ENCODE results near the gene SMYD5. TPM values are rescaled to one million over a fixed set of nuclear protein-coding genes. Genes with fewer than 3 reads are reported as not detected.
"Not testable (repeated sequence)": the region's sequence is repeated elsewhere in the genome, so short reads cannot be mapped to it uniquely, and the experiment has no call there.

Gene SMYD5
- total RNA-seq, 2 experiments from 2014 or later = 16.6 to 21.3 TPM

- H3K27me3 Mint-ChIP-seq (ENCODE audit: low read depth); H3K4me1 Mint-ChIP-seq (ENCODE audit: low read depth); CTCF ChIA-PET; H3K27ac Mint-ChIP-seq; ATAC-seq; H3K4me3 Mint-ChIP-seq; H3K9me3 Mint-ChIP-seq (ENCODE audit: insufficient read depth); DNase-seq; POLR2A ChIA-PET: not testable (repeated sequence)
- H3K36me3 Mint-ChIP-seq (ENCODE audit: low read depth) = peaks cover 21% of the 10 kb centered on the region
These were observed 48.8 kb downstream of the SMYD5 start for GRCh38 chr2:73262691-73263429.

GRCh38 chr2:73263540-73264331 lies 49.7 kb downstream of the SMYD5 start:
- H3K36me3 Mint-ChIP-seq (ENCODE audit: low read depth) = peaks cover 29% of the 10 kb centered on the region
- DNase-seq (no peak), ATAC-seq (no peak)
- ChIA-PET CTCF (no interaction called here), POLR2A (no interaction called here)
- H3K9me3 Mint-ChIP-seq (ENCODE audit: insufficient read depth) = no peaks in the 10 kb centered on the region
- no peaks in the 10 kb centered on the region for H3K27me3 Mint-ChIP-seq (ENCODE audit: low read depth)
- H3K4me3 Mint-ChIP-seq = no peak overlapping the region
- peaks cover 14% of the 10 kb centered on the region for H3K4me1 Mint-ChIP-seq (ENCODE audit: low read depth)
- H3K27ac Mint-ChIP-seq = no peak overlapping the region

GRCh38 chr2:73264332-73264606 lies 50.2 kb downstream of the SMYD5 start:
- ATAC-seq (no peak), DNase-seq (no peak)
- Mint-ChIP-seq H3K4me3 (no peak overlapping the region), H3K9me3 (ENCODE audit: insufficient read depth) (no peaks in the 10 kb centered on the region), H3K4me1 (ENCODE audit: low read depth) (peaks cover 14% of the 10 kb centered on the region), H3K27me3 (ENCODE audit: low read depth) (no peaks in the 10 kb centered on the region), H3K27ac (no peak overlapping the region), H3K36me3 (ENCODE audit: low read depth) (peaks cover 25% of the 10 kb centered on the region)
- ChIA-PET CTCF (no interaction called here), POLR2A (no interaction called here)

- DNase-seq = no peak
- Mint-ChIP-seq H3K4me1 (ENCODE audit: low read depth) (peaks cover 13% of the 10 kb centered on the region), H3K27ac (no peak overlapping the region), H3K9me3 (ENCODE audit: insufficient read depth) (no peaks in the 10 kb centered on the region), H3K36me3 (ENCODE audit: low read depth) (peaks cover 20% of the 10 kb centered on the region), H3K4me3 (no peak overlapping the region), H3K27me3 (ENCODE audit: low read depth) (no peaks in the 10 kb centered on the region)
- CTCF ChIA-PET = no interaction called here
- ATAC-seq = no peak
- POLR2A ChIA-PET = no interaction called here
These were observed 50.7 kb downstream of the SMYD5 start for GRCh38 chr2:73264783-73265182.

- no peak for ATAC-seq
- Mint-ChIP-seq H3K4me3 (no peak overlapping the region), H3K27me3 (ENCODE audit: low read depth) (no peaks in the 10 kb centered on the region), H3K36me3 (ENCODE audit: low read depth) (peaks cover 20% of the 10 kb centered on the region), H3K27ac (no peak overlapping the region), H3K9me3 (ENCODE audit: insufficient read depth) (no peaks in the 10 kb centered on the region), H3K4me1 (ENCODE audit: low read depth) (peaks cover 18% of the 10 kb centered on the region)
- POLR2A ChIA-PET = no interaction called here
- CTCF ChIA-PET = no interaction called here
- no peak for DNase-seq
These were observed 51.4 kb downstream of the SMYD5 start for GRCh38 chr2:73265298-73266060.

GRCh38 chr2:73266061-73266901 lies 52.2 kb downstream of the SMYD5 start:
- Mint-ChIP-seq H3K9me3 (ENCODE audit: insufficient read depth) (no peaks in the 10 kb centered on the region), H3K36me3 (ENCODE audit: low read depth) (peaks cover 27% of the 10 kb centered on the region), H3K4me1 (ENCODE audit: low read depth) (peaks cover 20% of the 10 kb centered on the region), H3K27ac (no peak overlapping the region), H3K4me3 (no peak overlapping the region), H3K27me3 (ENCODE audit: low read depth) (no peaks in the 10 kb centered on the region)
- no peak for ATAC-seq
- no peak for DNase-seq
- POLR2A ChIA-PET = no interaction called here
- CTCF ChIA-PET = no interaction called here

- no peak overlapping the region for H3K27ac Mint-ChIP-seq
- H3K9me3 Mint-ChIP-seq (ENCODE audit: insufficient read depth) = no peaks in the 10 kb centered on the region
- POLR2A ChIA-PET = interaction anchor here (1.6 kb wide), 1 partner anchor 119 kb away, joined by 4 read pairs; the partner anchor contains the start of gene ALMS1
- CTCF ChIA-PET = no interaction called here
- H3K27me3 Mint-ChIP-seq (ENCODE audit: low read depth) = no peaks in the 10 kb centered on the region
- DNase-seq (no peak), ATAC-seq (no peak)
- H3K4me3 Mint-ChIP-seq = no peak overlapping the region
- H3K4me1 Mint-ChIP-seq (ENCODE audit: low read depth) = peaks cover 20% of the 10 kb centered on the region
- H3K36me3 Mint-ChIP-seq (ENCODE audit: low read depth) = peaks cover 27% of the 10 kb centered on the region
These were observed 53.0 kb downstream of the SMYD5 start for GRCh38 chr2:73267008-73267407.

GRCh38 chr2:73268366-73268829 lies 54.4 kb downstream of the SMYD5 start:
- ATAC-seq (no peak), DNase-seq (no peak)
- POLR2A ChIA-PET = interaction anchor here (1.0 to 1.6 kb wide), 2 partner anchors 21 to 118 kb away, joined by 3 to 4 read pairs; partner anchors contain the start of gene ALMS1
- peak overlapping the region; percentile 31 for H3K27ac Mint-ChIP-seq
- H3K9me3 Mint-ChIP-seq (ENCODE audit: insufficient read depth) = no peaks in the 10 kb centered on the region
- peaks cover 20% of the 10 kb centered on the region for H3K4me1 Mint-ChIP-seq (ENCODE audit: low read depth)
- CTCF ChIA-PET = interaction anchor here (0.7 to 1.7 kb wide), 5 partner anchors 10 to 30 kb away, joined by 3 to 4 read pairs (median 3); no protein-coding TSS in a partner anchor
- no peaks in the 10 kb centered on the region for H3K27me3 Mint-ChIP-seq (ENCODE audit: low read depth)
- H3K4me3 Mint-ChIP-seq = peak overlapping the region; percentile 42
- H3K36me3 Mint-ChIP-seq (ENCODE audit: low read depth) = peaks cover 28% of the 10 kb centered on the region

GRCh38 chr2:73268830-73269685 lies 55.0 kb downstream of the SMYD5 start:
- H3K27ac Mint-ChIP-seq = peak overlapping the region; percentile 31

GRCh38 chr2:73269686-73270465 lies 55.8 kb downstream of the SMYD5 start:
- ATAC-seq (peak; percentile 1), DNase-seq (no peak)
- H3K27me3 Mint-ChIP-seq (ENCODE audit: low read depth) = no peaks in the 10 kb centered on the region
- peaks cover 25% of the 10 kb centered on the region for H3K36me3 Mint-ChIP-seq (ENCODE audit: low read depth)
- ChIA-PET CTCF (no interaction called here), POLR2A (interaction anchor here (0.6 to 1.3 kb wide), 2 partner anchors 34 to 36 kb away, joined by 3 read pairs; partner anchors contain the start of gene CCT7)
- H3K27ac Mint-ChIP-seq = peak overlapping the region; percentile 69
- no peaks in the 10 kb centered on the region for H3K9me3 Mint-ChIP-seq (ENCODE audit: insufficient read depth)
- H3K4me1 Mint-ChIP-seq (ENCODE audit: low read depth) = peaks cover 20% of the 10 kb centered on the region
- H3K4me3 Mint-ChIP-seq = peak overlapping the region; percentile 52

More at GRCh38 chr2:73268830-73269685, 55.0 kb downstream of the SMYD5 start:
- H3K9me3 Mint-ChIP-seq (ENCODE audit: insufficient read depth) = no peaks in the 10 kb centered on the region
- ChIA-PET POLR2A (interaction anchor here (1.0 kb wide), 1 partner anchor 21 kb away, joined by 3 read pairs; no protein-coding TSS in a partner anchor), CTCF (interaction anchor here (0.7 to 1.7 kb wide), 5 partner anchors 11 to 31 kb away, joined by 3 to 4 read pairs (median 3); no protein-coding TSS in a partner anchor)
- peaks cover 26% of the 10 kb centered on the region for H3K36me3 Mint-ChIP-seq (ENCODE audit: low read depth)
- peak overlapping the region; percentile 39 for H3K4me3 Mint-ChIP-seq
- no peaks in the 10 kb centered on the region for H3K27me3 Mint-ChIP-seq (ENCODE audit: low read depth)
- H3K4me1 Mint-ChIP-seq (ENCODE audit: low read depth) = peaks cover 20% of the 10 kb centered on the region
- peak; percentile 95 for ATAC-seq
- peak; percentile 87 for DNase-seq

All from activated CD8-positive, alpha-beta T cell treated with anti-CD3 and anti-CD28 coated beads, Interleukin-2, amount 10 ng/mL, durations not matched to agents 7 days and 5 days (primary cell).